ENCODE results near the gene GMCL1. TPM values are rescaled to one million over a fixed set of nuclear protein-coding genes. Genes with fewer than 3 reads are reported as not detected.
A peak's percentile ranks its signal among the peaks of the same experiment; 100 is the strongest.

Gene GMCL1
- total and polyA plus RNA-seq, 2 donors from 2014 or later = 6.3 to 14.0 TPM

DNA sequence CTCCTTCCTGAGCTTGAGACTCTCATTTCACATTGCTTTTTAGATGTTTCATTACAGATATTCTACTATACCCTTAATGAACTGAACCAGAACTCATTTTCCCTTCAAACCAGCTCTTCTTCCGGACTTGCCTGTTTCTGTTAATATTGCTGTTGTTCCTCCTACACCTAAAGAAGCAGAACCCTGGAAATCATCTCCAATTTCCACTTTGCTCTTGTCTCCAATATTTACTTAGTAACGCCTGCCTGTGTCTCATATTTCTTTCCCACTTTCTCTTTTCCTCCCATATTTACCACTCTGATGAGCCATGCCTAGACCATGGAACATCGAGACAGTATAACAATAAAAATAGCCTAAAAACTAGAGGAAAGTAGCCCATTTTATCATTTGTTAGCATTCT is 17.9 kb upstream of the GMCL1 start:
- FAIRE-seq = no peak
- intact Hi-C loops (cut with DNase I) = loop anchor here (10.0 kb wide), 1 partner anchor 87 kb away; no protein-coding TSS in a partner anchor

DNA sequence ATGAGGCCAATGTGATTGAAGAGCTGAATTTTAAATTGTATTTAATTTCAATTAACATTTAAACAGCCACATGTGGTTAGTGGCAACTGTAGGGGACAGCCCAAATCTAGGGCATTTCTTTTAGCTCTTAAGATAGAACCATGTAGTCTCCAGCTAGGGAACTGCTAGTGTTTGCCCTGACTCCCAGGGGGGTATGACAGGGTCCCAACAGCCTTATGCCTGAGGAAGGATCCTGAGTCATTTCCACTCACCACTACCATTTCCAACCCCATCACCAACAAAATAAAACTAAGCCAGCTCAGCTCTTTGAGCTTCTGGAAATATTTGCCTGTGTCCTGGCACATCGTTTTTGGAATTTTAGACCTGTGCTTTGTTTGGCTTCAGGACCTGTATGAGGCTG is 13.7 kb upstream of the GMCL1 start:
- H3K9me3 ChIP-seq (ENCODE audit: control insufficient read depth in 2 of 3, insufficient read depth in 1 of 3, low read length in 3 of 3) = no peaks in the 10 kb centered on the region
- DNase-seq (no peak), FAIRE-seq (no peak)
- H3K4me3 ChIP-seq (ENCODE audit: low read length in 3 of 3) = no peak overlapping the region
- no peaks in the 10 kb centered on the region for H3K4me1 ChIP-seq (ENCODE audit: control insufficient read depth in 2 of 3, insufficient read depth in 2 of 3, low read depth in 1 of 3, low read length in 3 of 3)
- peaks cover 0 to 27% (median 18%) of the 10 kb centered on the region in 3 donors for H3K36me3 ChIP-seq (ENCODE audit: control insufficient read depth in 2 of 3, insufficient read depth in 3 of 3, low read length in 3 of 3)
- no peaks in the 10 kb centered on the region for H3K27me3 ChIP-seq (ENCODE audit: control insufficient read depth, insufficient read depth, low read length)
- no peak overlapping the region for H3K27ac ChIP-seq (ENCODE audit: low read depth in 2 of 2, low read length in 2 of 2)
- TF ChIP-seq, protein P1, sequence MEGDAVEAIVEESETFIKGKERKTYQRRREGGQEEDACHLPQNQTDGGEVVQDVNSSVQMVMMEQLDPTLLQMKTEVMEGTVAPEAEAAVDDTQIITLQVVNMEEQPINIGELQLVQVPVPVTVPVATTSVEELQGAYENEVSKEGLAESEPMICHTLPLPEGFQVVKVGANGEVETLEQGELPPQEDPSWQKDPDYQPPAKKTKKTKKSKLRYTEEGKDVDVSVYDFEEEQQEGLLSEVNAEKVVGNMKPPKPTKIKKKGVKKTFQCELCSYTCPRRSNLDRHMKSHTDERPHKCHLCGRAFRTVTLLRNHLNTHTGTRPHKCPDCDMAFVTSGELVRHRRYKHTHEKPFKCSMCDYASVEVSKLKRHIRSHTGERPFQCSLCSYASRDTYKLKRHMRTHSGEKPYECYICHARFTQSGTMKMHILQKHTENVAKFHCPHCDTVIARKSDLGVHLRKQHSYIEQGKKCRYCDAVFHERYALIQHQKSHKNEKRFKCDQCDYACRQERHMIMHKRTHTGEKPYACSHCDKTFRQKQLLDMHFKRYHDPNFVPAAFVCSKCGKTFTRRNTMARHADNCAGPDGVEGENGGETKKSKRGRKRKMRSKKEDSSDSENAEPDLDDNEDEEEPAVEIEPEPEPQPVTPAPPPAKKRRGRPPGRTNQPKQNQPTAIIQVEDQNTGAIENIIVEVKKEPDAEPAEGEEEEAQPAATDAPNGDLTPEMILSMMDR (IDR thresholded peaks at IDR 0.05; ENCODE audit: borderline replicate concordance, extremely low read depth, insufficient read depth) = no peak
- no peak overlapping the region for H3K9ac ChIP-seq (ENCODE audit: low read length in 3 of 3)
- intact Hi-C loops (cut with DNase I) = loop anchor here (10.0 kb wide), 1 partner anchor 91 kb away; no protein-coding TSS in a partner anchor

More for the DNA sequence above, 17.9 kb upstream of the GMCL1 start:
- Histone ChIP-seq H3K4me3 (ENCODE audit: low read length in 3 of 3) (no peak overlapping the region), H3K4me1 (ENCODE audit: control insufficient read depth in 2 of 3, insufficient read depth in 2 of 3, low read depth in 1 of 3, low read length in 3 of 3) (no peaks in the 10 kb centered on the region), H3K9ac (ENCODE audit: low read length in 3 of 3) (no peak overlapping the region), H3K36me3 (ENCODE audit: control insufficient read depth in 2 of 3, insufficient read depth in 3 of 3, low read length in 3 of 3) (peaks cover 0 to 28% (median 27%) of the 10 kb centered on the region in 3 donors), H3K9me3 (ENCODE audit: control insufficient read depth in 2 of 3, insufficient read depth in 1 of 3, low read length in 3 of 3) (no peaks in the 10 kb centered on the region), H3K27ac (ENCODE audit: low read depth in 2 of 2, low read length in 2 of 2) (no peak overlapping the region), H3K27me3 (ENCODE audit: control insufficient read depth, insufficient read depth, low read length) (no peaks in the 10 kb centered on the region)
- DNase-seq = peak in 2 of 5 donors; percentile 82 to 92
- TF ChIP-seq, protein P1 (IDR thresholded peaks at IDR 0.05; ENCODE audit: borderline replicate concordance, extremely low read depth, insufficient read depth) = no peak

DNA sequence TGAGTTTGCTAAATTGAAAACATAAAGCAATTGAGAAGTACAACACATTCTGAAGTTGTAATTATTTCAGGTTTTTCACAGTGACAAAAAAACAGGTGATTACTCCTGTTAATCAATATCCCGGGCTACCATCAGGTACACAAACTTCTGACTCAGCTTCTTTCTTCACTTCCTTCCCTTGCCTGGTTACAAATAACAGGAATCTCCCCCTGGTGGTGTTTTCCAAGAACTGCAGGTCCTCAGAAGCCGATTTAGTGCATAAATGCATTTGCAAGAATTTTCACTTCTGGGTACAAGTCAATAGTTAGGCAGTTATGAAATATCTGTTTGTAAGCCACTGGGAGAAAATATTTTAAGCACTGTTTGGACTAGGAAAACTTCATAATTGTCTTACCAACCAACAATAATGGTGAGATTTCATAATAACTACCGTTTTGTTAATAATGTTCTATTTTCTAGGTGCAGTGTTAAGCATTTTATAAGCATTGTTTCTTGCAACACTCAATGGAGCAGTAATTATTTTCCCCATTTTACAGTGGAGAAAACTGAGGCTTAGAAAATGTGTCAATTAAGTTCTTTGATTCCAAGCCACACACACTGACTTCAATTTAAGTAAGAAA is 12.4 kb upstream of the GMCL1 start:
- intact Hi-C loops (cut with DNase I) = loop anchor here (10.0 kb wide), 1 partner anchor 92 kb away; no protein-coding TSS in a partner anchor
- H3K4me3 ChIP-seq (ENCODE audit: low read length in 3 of 3) = no peak overlapping the region
- H3K36me3 ChIP-seq (ENCODE audit: control insufficient read depth in 2 of 3, insufficient read depth in 3 of 3, low read length in 3 of 3) = peaks cover 0 to 35% (median 16%) of the 10 kb centered on the region in 3 donors
- FAIRE-seq = peak; percentile 89
- DNase-seq = peak in 4 of 5 donors; percentile 81 to 93 (median 86)
- no peak overlapping the region for H3K9ac ChIP-seq (ENCODE audit: low read length in 3 of 3)
- H3K4me1 ChIP-seq (ENCODE audit: control insufficient read depth in 2 of 3, insufficient read depth in 2 of 3, low read depth in 1 of 3, low read length in 3 of 3) = no peaks in the 10 kb centered on the region
- H3K27me3 ChIP-seq (ENCODE audit: control insufficient read depth, insufficient read depth, low read length) = no peaks in the 10 kb centered on the region
- H3K27ac ChIP-seq (ENCODE audit: low read depth in 2 of 2, low read length in 2 of 2) = no peak overlapping the region
- no peaks in the 10 kb centered on the region for H3K9me3 ChIP-seq (ENCODE audit: control insufficient read depth in 2 of 3, insufficient read depth in 1 of 3, low read length in 3 of 3)
- TF ChIP-seq, protein P1 (IDR thresholded peaks at IDR 0.05; ENCODE audit: borderline replicate concordance, extremely low read depth, insufficient read depth) = peak; percentile 96
